GM19395 (cell line): ENCODE data around the gene SDC4.

Experiments
- ATAC-seq: cut with Tn5 transposase; IDR thresholded peaks from one replicate; pipeline ENCODE4 v1.9.1; 2021; ENCODE audit warnings: mild to moderate bottlenecking, moderate library complexity; ENCODE audit not compliant: unreplicated experiment

Gene SDC4

DNA sequence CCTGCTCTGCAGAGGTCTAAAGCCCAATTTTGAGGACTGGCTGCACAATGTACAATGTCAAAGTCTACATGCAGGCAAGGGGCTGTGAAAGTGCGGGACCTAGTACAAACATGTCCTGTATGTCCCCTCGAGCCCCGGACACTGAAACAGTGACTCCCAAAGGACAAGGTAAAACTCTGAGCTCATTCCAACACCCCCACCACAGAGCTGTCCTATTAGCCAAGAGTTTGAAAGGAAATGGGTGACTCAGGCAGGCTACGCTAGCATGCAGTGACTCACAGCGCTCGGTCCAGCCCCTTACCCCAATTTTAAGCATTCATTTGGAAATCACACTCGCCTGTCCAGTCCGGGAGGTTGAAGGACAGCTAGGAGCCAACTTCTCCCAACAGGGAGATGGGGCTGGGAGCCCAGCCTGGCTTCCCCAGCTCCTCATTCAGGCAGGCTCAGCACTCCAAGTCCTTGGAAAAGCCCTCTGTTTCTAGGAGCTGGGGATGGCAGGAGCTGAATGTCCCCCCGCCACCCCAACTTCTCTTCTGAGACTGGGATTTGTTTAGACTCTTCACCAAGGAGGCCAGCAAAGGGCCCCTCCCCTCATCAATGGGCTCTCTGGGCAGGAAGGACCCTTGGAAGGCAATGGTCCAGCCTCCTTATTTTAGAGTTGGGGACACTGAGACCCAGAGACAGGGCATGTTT lies 3.9 kb downstream of the SDC4 start:
- no peak for ATAC-seq

DNA sequence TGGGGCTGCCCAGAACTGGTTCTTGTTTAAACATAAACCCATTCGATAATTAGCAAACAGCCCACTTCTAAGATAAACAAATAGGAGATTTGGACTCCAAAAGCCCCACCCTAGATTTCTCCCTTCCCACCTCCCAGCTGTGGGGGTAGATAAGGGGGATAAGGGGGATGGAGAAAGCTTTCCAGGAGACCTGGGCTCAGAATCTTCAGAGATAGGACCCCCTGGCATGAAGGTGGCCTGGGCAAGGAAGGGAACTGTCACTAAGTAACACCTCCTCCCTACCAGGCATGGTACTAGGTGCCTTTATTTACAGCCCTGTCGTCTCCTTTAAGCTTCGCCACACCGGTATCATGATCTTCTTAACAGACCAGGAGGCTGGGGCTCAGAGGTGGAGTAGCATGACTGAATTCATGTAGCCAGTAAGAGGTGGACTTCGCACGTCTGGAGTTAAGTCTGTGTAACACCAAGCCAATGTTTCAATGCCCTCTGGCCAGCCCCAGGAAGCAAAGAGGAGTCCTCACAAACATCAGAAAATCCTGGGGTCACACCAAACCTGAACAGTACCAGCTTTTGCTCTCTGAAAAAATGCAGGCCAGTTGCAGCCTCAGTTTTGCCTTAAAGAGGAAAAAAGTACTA lies 4.6 kb downstream of the SDC4 start:
- no peak for ATAC-seq

DNA sequence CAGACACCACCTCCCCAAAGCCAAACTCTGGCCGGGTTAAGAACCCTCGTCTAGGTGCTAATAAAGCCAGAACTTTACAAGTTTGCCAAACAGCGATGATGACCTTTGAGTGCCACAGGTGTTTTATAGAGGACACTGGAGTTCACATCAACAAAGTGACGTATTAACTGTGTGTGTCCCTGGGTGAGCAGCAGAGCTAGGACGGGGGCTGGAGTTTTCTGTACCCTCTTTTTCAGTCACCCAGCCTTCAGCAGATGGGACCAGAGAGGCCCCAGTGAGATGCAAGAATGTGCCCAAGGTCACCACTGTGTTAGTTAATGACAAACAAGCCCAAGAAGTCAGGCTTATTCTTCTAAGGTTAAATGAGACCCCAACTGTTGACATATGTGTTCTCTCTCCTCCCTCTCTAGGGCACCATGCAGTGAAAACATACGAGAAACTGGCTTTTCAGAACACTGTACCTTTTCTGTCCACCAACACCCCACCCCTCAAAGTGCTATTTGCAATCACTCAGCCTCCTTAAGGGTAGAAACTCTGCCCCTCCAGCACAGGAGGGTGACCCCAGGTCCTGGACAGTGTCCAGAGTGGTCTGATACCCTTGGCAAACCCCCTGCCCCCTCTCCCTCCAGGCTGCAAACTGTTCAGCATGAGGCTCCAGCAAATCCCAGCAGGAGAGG lies 5.2 kb downstream of the SDC4 start:
- ATAC-seq = no peak

DNA sequence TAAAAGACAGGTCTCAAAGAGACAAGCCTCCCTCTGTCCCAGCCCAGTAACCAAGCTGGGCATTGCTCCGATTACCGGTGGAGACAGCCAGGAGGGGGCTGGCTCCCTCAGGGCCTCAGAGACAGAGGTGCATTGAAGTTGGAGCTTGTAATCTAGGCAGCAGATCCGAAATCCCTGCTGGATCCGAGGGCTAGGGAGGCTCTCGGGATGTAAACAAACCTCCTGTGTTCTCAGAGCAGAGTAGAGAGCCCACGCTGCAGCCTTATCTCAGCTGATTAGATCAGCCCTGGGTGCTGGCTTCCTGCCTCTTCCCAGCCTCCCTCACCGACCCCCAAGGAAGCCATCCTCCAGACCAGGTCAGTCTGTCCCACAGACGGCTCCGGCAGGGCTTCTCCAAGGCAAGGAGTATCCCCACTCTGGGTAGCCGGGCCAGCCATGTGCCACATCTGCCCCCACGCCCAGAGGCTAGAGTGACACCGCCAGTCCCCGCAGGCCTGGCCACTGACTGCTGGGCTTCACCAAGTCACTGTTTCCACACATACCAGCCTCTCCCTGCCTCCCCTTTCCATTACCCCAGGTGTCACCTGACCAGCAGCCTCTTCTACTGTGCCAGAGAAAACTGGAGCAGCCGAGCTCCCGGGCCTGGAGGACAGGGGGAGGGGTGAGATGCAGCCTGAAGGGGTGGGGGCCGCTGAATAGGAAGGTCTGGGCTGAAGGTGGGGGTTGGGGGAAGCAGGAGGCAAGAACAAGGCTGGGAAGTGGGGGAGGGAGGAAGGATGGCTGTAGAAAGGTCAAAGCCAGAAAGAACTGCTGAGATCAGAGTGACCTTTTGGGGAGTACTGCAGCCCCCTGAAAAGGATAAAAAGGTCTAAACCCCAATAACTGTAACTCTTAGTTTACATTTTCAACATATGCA lies 6.0 kb downstream of the SDC4 start:
- no peak for ATAC-seq

DNA sequence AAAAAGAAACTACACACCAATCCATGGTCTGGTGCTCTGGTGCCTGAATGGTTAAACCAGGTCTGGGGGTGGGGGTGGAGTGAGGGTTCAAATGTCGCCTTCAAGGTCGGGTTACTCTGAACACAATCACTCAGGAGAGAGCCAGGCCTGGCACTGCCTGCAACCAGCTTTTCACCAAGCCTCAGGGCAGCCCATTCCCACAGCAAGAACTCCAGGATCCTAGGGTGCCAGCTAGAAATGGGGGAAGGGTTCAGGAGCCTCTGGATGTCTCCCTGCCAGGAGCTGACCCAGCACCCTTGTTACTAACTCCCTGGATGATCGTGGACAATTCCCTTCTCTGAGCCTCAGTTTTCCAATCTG lies 6.7 kb downstream of the SDC4 start:
- no peak for ATAC-seq

DNA sequence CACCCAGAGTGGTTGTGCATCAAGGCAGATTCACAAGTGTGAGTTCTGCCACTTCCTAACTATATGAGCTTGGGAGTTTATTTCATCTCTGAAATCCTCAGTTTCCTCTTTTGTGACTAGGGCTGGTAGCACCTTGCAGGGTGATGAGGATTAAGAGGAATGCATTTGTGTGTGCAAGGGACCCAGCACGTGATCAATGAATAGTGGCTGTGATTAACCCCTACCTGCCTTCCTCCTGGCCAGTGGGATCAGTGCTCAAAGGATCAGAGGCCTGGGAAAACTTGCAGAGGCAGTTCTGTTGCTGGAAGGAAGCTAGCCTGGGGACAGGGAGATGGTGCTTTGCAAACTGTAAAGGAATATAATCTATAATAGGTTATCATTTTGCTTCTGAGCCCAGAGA lies 7.3 kb downstream of the SDC4 start:
- ATAC-seq = no peak

DNA sequence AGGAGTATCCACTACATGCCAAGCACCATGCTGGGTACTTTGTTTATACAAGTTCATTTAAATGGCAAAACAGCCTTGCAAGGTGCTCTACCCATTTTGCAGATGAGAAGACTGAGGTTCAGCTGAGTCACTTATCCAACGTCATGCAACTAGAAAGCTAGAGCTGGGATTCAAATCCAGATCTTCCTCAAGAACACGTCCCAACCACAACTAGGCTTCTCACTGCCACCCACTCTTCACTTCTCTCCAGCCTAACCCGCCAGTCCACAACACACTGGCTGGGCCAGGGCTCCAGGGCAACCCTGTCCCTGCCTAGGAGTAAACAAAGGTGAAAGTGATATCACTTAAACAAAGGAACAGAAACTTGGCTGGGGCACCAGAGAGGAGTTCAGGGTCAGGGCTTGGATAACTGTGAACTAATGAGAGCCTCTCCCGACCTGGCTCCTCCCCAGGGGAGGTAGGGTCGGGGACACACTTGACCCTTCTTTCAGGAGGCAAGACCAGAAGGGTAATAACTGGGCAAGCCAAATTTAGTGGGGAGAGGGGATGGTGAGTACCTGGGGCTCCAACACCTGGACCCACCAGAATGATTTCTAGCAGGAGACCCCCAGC lies 7.9 kb downstream of the SDC4 start:
- ATAC-seq = no peak

DNA sequence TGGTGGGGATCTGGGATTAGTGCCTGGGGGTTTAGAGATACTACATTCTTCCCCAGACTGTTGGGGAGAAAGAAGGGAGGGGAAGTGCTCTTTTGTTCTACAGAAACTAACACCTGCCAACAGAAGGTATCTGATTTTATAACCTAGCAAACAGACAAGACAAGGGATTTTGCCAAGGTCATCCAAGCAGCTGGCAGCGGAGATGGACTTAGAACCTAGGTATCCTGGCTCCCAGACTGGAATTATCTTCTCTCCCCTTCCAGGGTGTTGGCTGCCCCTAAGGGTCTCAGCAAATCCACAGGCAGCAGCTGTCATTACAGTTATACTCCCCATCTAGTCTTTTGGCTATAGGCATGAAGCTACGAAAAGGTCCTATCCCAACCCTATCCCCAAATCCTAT lies 8.4 kb downstream of the SDC4 start:
- ATAC-seq = no peak

DNA sequence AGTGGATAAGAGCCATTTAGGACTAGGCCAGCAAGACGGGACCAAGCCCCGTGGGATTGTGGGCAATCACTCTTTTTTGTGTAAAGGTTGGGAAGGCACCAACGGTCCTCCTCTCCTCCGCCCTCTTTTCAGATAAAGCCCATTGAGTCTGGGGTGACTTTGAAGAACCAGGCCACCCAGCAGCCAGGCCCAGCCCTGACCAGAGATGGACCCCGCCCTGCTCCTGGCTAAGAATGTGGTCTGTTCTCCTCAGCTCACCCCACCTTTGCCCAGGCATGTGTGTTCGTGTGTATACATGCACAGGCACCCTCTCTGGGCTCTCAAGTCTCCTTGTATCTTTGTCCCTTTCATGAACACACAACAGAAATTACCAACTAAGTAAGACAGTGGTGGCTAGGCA lies 9.1 kb downstream of the SDC4 start:
- no peak for ATAC-seq

DNA sequence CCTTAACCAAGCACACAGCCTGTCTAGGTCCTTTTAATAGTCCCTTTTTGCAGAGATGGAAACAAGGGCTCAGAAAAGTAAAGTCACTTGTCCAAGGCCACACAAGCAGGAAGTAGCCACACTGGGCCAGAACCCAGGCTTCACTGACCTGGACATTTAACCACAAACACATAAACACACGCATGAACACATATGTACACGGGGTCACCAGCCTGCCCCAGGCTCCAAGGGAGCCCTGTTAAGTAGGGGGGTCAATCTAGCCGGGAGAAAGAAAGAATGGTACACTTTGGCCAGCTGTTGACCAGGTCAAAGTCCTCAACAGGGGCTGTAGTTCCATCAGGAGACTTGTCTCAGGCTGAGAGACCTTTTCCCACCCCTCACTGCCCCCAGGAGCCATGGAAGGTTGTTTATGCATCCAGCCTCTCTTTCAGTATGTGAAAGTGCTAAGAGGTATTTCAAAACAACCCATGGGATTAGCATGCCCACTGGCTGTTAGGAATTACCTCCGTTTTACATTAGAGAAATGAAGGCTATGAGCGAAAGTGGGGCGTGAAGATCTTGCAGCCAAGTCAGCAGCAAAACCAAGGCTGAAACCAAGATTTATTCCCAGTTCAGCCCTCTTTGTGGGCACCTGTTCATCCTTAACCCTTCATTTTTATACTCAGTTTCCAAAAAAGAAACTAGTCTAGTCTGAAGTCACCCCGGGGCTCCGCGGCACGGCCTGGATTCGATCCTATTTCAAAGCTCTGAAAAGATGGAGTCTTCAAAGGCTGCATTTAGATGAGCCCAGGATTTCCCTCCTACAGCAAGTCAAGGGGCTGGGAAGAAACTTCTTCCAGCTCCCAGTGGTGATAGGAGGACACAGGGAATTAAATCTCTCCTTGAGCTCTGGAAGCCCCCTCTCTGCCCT lies 9.8 kb downstream of the SDC4 start:
- ATAC-seq = no peak

DNA sequence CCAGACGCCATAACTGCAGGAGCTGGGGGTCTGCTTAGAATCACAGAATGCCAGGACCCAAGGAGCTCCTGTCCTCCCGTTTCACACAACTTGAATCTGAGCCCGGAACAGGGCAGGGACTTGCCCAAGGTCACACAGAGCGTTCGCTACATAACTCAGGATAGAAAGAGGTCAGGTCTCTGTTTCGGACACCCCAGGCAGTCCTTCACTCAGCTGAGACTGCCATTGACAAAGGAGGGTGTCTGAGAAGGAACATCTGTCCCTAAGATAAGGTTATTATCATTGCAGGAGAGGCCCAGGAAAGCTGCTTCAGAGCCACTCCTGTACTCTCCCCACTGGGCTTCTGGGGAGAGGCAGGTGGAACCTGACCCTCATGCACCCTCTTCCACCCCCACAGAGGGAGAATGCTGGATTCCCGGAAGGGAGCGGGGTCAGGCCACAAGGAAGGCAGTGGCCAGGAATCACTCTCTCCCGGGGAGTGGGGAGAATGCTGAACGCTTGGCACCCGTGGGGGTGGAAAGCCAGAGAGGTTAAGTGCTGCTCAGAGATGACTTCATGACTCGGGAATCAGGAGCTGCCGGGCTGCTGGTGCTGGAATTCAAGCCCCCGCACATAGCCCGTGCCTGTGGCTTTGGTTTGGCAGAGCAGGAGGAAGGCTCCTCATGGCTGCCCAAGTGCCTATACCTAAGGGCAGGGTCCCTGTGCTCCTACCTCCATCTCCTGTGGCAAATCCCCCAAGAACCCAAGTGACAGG lies 10.7 kb downstream of the SDC4 start:
- ATAC-seq = no peak

DNA sequence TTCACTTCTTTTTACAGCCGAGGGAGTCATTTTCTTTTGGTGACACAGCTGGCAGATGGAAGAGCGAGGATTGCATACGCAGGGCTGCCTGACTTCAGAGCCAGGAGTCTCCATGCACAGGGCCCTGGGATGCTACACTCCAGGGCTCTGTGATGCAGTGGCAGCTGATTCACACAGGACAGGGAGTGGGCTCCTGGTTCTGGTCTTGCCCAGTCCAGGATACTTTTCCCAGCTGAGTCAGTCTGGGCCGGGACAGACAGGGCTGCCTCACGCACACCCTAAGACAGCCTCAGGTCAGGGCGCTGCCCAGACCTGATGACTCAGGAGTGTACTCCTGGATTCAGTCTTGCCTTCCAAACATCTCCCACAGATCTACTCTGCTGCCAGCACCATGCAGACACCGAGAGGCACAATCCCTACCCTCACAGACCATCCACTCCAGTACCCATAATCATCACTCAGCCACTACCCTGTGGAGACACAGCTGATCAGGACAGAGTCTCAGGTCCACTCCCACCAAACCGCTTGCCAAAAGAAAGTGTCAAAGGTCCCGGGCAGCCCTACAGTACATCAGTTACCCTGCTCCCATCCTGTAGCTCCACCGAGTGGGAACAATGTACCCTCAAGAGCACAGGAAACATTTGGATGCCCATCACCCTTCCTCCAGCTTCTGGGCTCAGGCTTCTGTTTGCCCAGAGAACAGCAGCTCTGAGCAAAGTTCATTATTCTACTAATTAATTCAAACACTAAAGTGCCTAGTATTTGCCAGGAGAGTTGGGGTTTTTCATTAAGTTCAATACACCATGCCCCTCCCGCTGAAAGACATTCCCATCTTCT lies 11.5 kb downstream of the SDC4 start:
- ATAC-seq = no peak

DNA sequence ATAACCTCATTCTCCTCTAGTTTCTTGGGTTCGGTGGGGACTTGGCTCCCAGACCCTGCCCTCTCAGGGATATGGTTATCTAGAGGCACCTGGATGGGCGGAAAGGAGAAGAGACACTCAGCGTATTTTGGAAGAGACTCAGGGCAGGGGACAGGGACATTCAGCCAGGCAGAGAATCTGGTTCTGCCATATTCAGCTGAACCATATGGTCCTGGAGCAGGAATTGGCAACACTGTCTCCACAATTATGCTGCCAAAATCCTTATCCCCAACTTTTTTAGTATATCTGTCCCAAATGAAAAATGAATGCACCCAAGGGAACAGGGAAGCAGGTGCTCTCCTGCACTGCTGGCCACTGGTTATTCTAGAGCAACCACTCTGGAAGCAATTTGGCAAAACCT lies 17.7 kb downstream of the SDC4 start:
- no peak for ATAC-seq

DNA sequence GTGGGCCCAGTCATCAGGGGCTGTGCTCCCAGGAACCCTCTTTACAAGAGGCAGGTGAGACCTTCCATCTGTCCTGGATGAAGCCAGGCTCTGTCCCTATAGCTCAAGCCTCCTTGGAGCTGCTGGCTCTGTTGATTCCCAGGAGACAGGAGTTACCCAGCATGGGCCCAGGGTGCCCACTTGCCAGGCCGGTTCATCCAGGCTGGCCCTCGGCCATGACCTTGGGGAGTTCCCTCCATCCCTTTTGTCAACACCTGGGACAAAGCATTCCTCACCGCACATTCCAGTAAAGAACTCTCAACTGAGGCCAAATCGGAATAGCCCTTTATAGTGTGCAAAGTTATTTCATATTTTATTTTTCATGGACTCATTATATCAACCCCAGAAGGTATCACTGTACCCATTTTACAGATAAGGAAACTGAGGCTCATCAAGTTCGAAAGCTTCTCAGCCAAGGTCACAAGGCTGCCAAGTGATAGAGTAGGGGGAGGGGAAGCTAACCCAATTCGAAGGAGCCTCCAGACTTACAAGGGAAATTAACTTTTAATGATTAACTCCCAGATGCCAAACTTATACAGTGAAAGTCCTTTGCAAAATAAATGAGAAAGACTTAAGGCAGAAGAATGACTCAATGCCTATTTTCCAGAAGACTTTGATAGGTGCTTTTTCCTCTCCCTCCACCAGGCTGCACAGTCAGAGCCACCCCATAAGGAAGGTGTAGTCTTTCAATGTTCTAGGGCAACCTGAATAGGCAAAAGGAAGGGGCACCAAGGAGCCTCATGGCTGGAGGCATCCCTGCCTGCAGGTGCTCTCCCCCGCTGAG lies 18.5 kb downstream of the SDC4 start:
- no peak for ATAC-seq

DNA sequence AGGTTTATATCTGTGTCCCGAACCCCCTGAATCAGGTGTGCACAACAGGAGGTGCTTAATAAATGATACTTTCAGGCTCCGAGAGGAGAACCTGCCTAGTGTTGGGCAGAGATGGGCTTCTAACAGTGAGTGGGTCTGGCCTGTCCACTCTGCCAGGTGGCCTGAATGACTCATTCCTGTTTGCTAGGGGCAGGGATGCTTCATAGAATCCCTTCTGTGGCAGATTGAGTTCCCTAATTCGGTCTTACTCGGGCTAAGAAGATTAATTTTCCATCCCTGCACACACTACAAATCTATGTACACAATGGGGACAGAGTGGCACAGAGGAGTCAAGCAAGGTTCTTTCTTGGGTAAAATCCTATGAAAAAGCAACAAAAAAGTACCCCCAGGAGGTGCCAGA lies 19.8 kb downstream of the SDC4 start:
- no peak for ATAC-seq

DNA sequence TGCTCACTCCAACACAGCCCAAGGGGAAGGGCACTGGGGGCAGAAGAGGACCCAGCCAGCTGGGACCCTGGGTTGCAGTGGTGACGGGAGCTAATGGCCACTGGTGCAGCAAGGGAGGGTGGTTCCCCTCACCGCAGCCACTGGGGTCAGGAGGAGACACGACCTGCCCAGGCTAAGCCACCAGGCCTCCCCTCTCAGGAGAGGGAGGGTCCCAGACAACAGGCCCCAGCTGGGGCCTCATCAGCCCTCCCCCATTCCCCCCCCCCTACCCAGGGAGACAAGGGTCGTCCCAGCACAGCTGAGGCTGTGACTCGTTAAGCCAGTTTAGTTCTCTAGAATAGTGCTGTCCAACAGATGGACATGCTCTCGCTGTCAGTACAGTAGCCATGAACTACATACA lies 22.9 kb downstream of the SDC4 start:
- no peak for ATAC-seq

DNA sequence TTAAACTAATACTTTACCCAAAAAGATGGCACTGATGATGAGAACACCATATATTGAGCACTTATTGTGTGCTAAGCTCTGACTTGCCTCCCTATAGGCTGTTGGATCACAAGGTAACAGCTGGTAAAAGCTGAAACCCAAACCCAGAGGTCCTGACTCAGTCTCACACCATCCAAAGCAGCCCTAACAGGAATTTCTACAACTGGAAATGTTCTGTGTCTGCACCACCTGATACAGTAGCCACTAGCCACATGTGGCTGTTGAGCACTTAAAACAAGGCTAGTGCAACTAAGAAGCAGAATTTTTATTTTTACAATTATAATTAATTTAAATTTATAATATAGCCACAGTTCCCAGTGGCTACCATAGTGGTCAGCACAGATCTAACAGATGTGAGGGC lies 24.5 kb downstream of the SDC4 start:
- ATAC-seq = no peak
